CD4-positive, alpha-beta memory T cell (primary cell): Measurements from ENCODE around the gene BAIAP2L1. TPM values are rescaled to one million over a fixed set of nuclear protein-coding genes. Genes with fewer than 3 reads are reported as not detected.

Source experiments
- CTCF ChIA-PET: fragments of 350-600 bp; sonication (Branson Sonifier 250); formaldehyde crosslinking; loops from one replicate; lab custom pipeline; 2021; ENCODE audit warnings: inconsistent platforms; ENCODE audit not compliant: partially characterized antibody; lab: Charles Lee
- POLR2A ChIA-PET: fragments of 350-600 bp; sonication (Branson Sonifier 250); formaldehyde crosslinking; loops from one replicate; lab custom pipeline; 2021; ENCODE audit not compliant: partially characterized antibody; lab: Charles Lee
- DNase-seq, 5 donors: peaks; one replicate each; pipeline versions ENCODE4 v3.0.0 to v3.0.0-alpha.2; 2020 to 2022; ENCODE audit warnings: mixed read lengths in 1 of 5
- H3K27ac ChIP-seq: one replicate; pipeline ENCODE4 v1.7.0; 2013; ENCODE audit warnings: low read depth, low read length
- H3K27me3 ChIP-seq: 2 replicates; pipeline ENCODE4 v1.7.0; 2013; ENCODE audit warnings: mild to moderate bottlenecking, low read length, moderate library complexity; ENCODE audit not compliant: insufficient read depth
- H3K36me3 ChIP-seq: 2 replicates; pipeline ENCODE4 v1.7.0; 2013; ENCODE audit warnings: mild to moderate bottlenecking, low read length, moderate library complexity; ENCODE audit not compliant: insufficient read depth
- H3K4me1 ChIP-seq: 2 replicates; pipeline ENCODE4 v1.7.0; 2013; ENCODE audit warnings: mild to moderate bottlenecking, low read length, moderate library complexity; ENCODE audit not compliant: insufficient read depth
- H3K4me3 ChIP-seq, 2 donors: one replicate each; pipeline ENCODE4 v1.7.0; 2013; ENCODE audit warnings: low read length in 2 of 2, mild to moderate bottlenecking in 1 of 2
- H3K9me3 ChIP-seq, 2 donors: one replicate each; pipeline ENCODE4 v1.7.0; 2013; ENCODE audit warnings: low read length in 2 of 2, control low read depth in 1 of 2; ENCODE audit not compliant: control insufficient read depth in 1 of 2
- H3K27ac Mint-ChIP-seq, 7 donors: one replicate each; pipeline ENCODE4 v1.8.0; 2020 to 2021; ENCODE audit warnings: mixed read lengths in 7 of 7, mild to moderate bottlenecking in 6 of 7, inconsistent platforms in 3 of 7, moderate library complexity in 3 of 7
- H3K27me3 Mint-ChIP-seq, 2 donors: one replicate each; pipeline ENCODE4 v1.8.0; 2020 to 2021; ENCODE audit warnings: mixed read lengths in 2 of 2
- H3K36me3 Mint-ChIP-seq, 2 donors: one replicate each; pipeline ENCODE4 v1.8.0; 2020 to 2021; ENCODE audit warnings: mixed read lengths in 2 of 2, inconsistent platforms in 1 of 2, mild to moderate bottlenecking in 1 of 2
- H3K4me1 Mint-ChIP-seq, 4 donors: one replicate each; pipeline ENCODE4 v1.8.0; 2020 to 2021; ENCODE audit warnings: mixed read lengths in 4 of 4, mild to moderate bottlenecking in 1 of 4
- H3K4me3 Mint-ChIP-seq, 8 donors: one replicate each; pipeline ENCODE4 v1.8.0; 2020 to 2021; ENCODE audit warnings: mixed read lengths in 8 of 8, mild to moderate bottlenecking in 7 of 8, moderate library complexity in 6 of 8, inconsistent platforms in 3 of 8
- H3K9me3 Mint-ChIP-seq, 8 donors: one replicate each; pipeline ENCODE4 v1.8.0; 2020 to 2021; ENCODE audit warnings: mixed read lengths in 8 of 8, mild to moderate bottlenecking in 5 of 8, inconsistent platforms in 3 of 8, moderate library complexity in 1 of 8
- intact Hi-C: fragments of 100-400 bp; cut with micrococcal nuclease; formaldehyde crosslinking; loops from one replicate; pipeline ENCODE4 v1.15.1; 2023
- polyA plus RNA-seq, 2 donors: library from polyadenylated mRNA; unstranded; fragments of 300-500 nt; fragmentation: Illumina TruSeq; gene quantifications; one replicate each; pipeline ENCODE4 v1.2.3, GENCODE V29; 2021
- total RNA-seq, 2 experiments: library from RNA; stranded (reverse); gene quantifications; one replicate each; pipeline ENCODE4 v1.2.3, GENCODE V29; 2021

BAIAP2L1 gene
- total and polyA plus RNA-seq, 4 experiments from 2014 or later: 0.32 to 0.42 (median 0.37) TPM

GRCh38 chr7:98283127-98283886 is 117.6 kb downstream of the BAIAP2L1 start:
- Mint-ChIP-seq H3K36me3 (peaks cover 0 to 6% of the 10 kb centered on the region in 2 donors), H3K4me3 (peak overlapping the region; percentile 78 to 86 (median 83)), H3K4me1 (peaks cover 10 to 44% (median 33%) of the 10 kb centered on the region in 4 donors), H3K9me3 (no peaks in the 10 kb centered on the region), H3K27me3 (no peaks in the 10 kb centered on the region), H3K27ac (peak overlapping the region; percentile 68 to 90 (median 81))
- Histone ChIP-seq H3K27me3 (no peaks in the 10 kb centered on the region), H3K9me3 (no peaks in the 10 kb centered on the region), H3K27ac (no peak overlapping the region), H3K4me1 (peaks cover 43% of the 10 kb centered on the region), H3K4me3 (no peak overlapping the region), H3K36me3 (no peaks in the 10 kb centered on the region)
- CTCF ChIA-PET: interaction anchor here (1.2 kb wide), 1 partner anchor 31 kb away, joined by 3 read pairs; the partner anchor contains the start of gene TECPR1
- no peak for DNase-seq
- POLR2A ChIA-PET: interaction anchor here (1.0 to 4.5 kb wide), 2 partner anchors 32 to 71 kb away, joined by 3 to 71 read pairs; partner anchors contain the start of gene TECPR1
- intact Hi-C loops: loop anchor here (5.0 to 10.0 kb wide), 2 partner anchors 409 to 1166 kb away; partner anchors contain the start of genes ASNS and SDHAF3

GRCh38 chr7:98282703-98283102 is 118.2 kb downstream of the BAIAP2L1 start:
- H3K4me3 Mint-ChIP-seq: peak overlapping the region; percentile 78 to 86 (median 83)
- peaks cover 10 to 44% (median 33%) of the 10 kb centered on the region in 4 donors for H3K4me1 Mint-ChIP-seq
- ChIA-PET POLR2A (interaction anchor here (1.0 to 4.5 kb wide), 2 partner anchors 31 to 71 kb away, joined by 3 to 71 read pairs; partner anchors contain the start of gene TECPR1), CTCF (interaction anchor here (1.2 kb wide), 1 partner anchor 30 kb away, joined by 3 read pairs; the partner anchor contains the start of gene TECPR1)
- no peak for DNase-seq
- H3K36me3 Mint-ChIP-seq: peaks cover 0 to 6% of the 10 kb centered on the region in 2 donors
- H3K9me3 ChIP-seq: no peaks in the 10 kb centered on the region
- H3K4me3 ChIP-seq: peak overlapping the region; percentile 52 to 63
- H3K36me3 ChIP-seq: no peaks in the 10 kb centered on the region
- no peaks in the 10 kb centered on the region for H3K27me3 ChIP-seq
- H3K27ac ChIP-seq: peak overlapping the region; percentile 74
- H3K27ac Mint-ChIP-seq: peak overlapping the region; percentile 68 to 90 (median 81)
- H3K27me3 Mint-ChIP-seq: no peaks in the 10 kb centered on the region
- no peaks in the 10 kb centered on the region for H3K9me3 Mint-ChIP-seq
- intact Hi-C loops: loop anchor here (5.0 to 10.0 kb wide), 2 partner anchors 408 to 1165 kb away; partner anchors contain the start of genes ASNS and SDHAF3
- H3K4me1 ChIP-seq: peaks cover 43% of the 10 kb centered on the region

- Histone ChIP-seq H3K36me3 (no peaks in the 10 kb centered on the region), H3K4me1 (peaks cover 43% of the 10 kb centered on the region), H3K27ac (peak overlapping the region; percentile 74), H3K4me3 (peak overlapping the region; percentile 52 to 63), H3K9me3 (no peaks in the 10 kb centered on the region), H3K27me3 (no peaks in the 10 kb centered on the region)
- intact Hi-C loops: loop anchor here (1.0 to 10.0 kb wide), 6 partner anchors 30 to 1165 kb away; partner anchors contain the start of genes ASNS, SDHAF3, TECPR1 and TRRAP
- DNase-seq: peak in 1 of 5 donors; percentile 55
- Mint-ChIP-seq H3K27ac (peak overlapping the region; percentile 63 to 90 (median 81)), H3K36me3 (peaks cover 0 to 6% of the 10 kb centered on the region in 2 donors), H3K9me3 (no peaks in the 10 kb centered on the region), H3K27me3 (no peaks in the 10 kb centered on the region), H3K4me3 (peak overlapping the region; percentile 78 to 86 (median 83)), H3K4me1 (peaks cover 10 to 40% (median 32%) of the 10 kb centered on the region in 4 donors)
- POLR2A ChIA-PET: interaction anchor here (0.6 to 4.5 kb wide), 4 partner anchors 25 to 174 kb away, joined by 3 to 71 read pairs (median 3); partner anchors contain the start of gene TECPR1
- CTCF ChIA-PET: interaction anchor here (1.2 kb wide), 1 partner anchor 29 kb away, joined by 3 read pairs; the partner anchor contains the start of gene TECPR1
Measured at GRCh38 chr7:98281757-98282606, 118.9 kb downstream of the BAIAP2L1 start.

GRCh38 chr7:98280791-98281756 is 119.8 kb downstream of the BAIAP2L1 start, which contains the start of gene BRI3:
BRI3 (plus strand) TSS chr7:98281686; CDS start chr7:98281796, 110 bp downstream.
- no peaks in the 10 kb centered on the region for H3K36me3 ChIP-seq
- no peaks in the 10 kb centered on the region for H3K9me3 ChIP-seq
- Mint-ChIP-seq H3K27ac (peak within 1 kb of the TSS; percentile 77 to 92 (median 90)), H3K4me1 (peaks cover 10 to 36% (median 27%) of the 10 kb centered on the region in 4 donors), H3K9me3 (no peaks in the 10 kb centered on the region), H3K4me3 (peak within 1 kb of the TSS; percentile 86 to 93 (median 88)), H3K27me3 (no peaks in the 10 kb centered on the region), H3K36me3 (peaks cover 0 to 6% of the 10 kb centered on the region in 2 donors)
- H3K27me3 ChIP-seq: no peaks in the 10 kb centered on the region
- peaks cover 43% of the 10 kb centered on the region for H3K4me1 ChIP-seq
- intact Hi-C loops: loop anchor here (1.0 to 10.0 kb wide), 7 partner anchors 29 to 1164 kb away; partner anchors contain the start of genes ASNS, LMTK2, SDHAF3 and TECPR1
- ChIA-PET CTCF (interaction anchor here (1.6 kb wide), 2 partner anchors 12 to 16 kb away, joined by 4 to 5 read pairs; no protein-coding TSS in a partner anchor), POLR2A (interaction anchor here (0.6 to 4.5 kb wide), 6 partner anchors 15 to 173 kb away, joined by 3 to 71 read pairs (median 3); partner anchors contain the start of gene TECPR1)
- H3K27ac ChIP-seq: peak within 1 kb of the TSS; percentile 74
- peak within 1 kb of the TSS; percentile 73 to 81 for H3K4me3 ChIP-seq
- peak; percentile 82 to 91 (median 84) for DNase-seq

GRCh38 chr7:98280296-98280695 is 120.6 kb downstream of the BAIAP2L1 start:
- intact Hi-C loops: loop anchor here (1.0 to 10.0 kb wide), 4 partner anchors 77 to 1163 kb away; partner anchors contain the start of genes ASNS, LMTK2 and SDHAF3
- Histone ChIP-seq H3K4me1 (peaks cover 40% of the 10 kb centered on the region), H3K36me3 (no peaks in the 10 kb centered on the region), H3K9me3 (no peaks in the 10 kb centered on the region), H3K27me3 (no peaks in the 10 kb centered on the region), H3K27ac (peak overlapping the region; percentile 66), H3K4me3 (peak overlapping the region; percentile 73 to 81)
- ChIA-PET POLR2A (interaction anchor here (0.6 to 4.5 kb wide), 6 partner anchors 9 to 47 kb away, joined by 3 to 71 read pairs (median 3); partner anchors contain the start of gene TECPR1), CTCF (interaction anchor here (1.6 kb wide), 2 partner anchors 12 to 15 kb away, joined by 4 to 5 read pairs; no protein-coding TSS in a partner anchor)
- peaks cover 0 to 6% of the 10 kb centered on the region in 2 donors for H3K36me3 Mint-ChIP-seq
- peak overlapping the region; percentile 75 to 92 (median 84) for H3K27ac Mint-ChIP-seq
- H3K4me1 Mint-ChIP-seq: peaks cover 10 to 35% (median 26%) of the 10 kb centered on the region in 4 donors
- no peaks in the 10 kb centered on the region for H3K9me3 Mint-ChIP-seq
- no peak for DNase-seq
- H3K4me3 Mint-ChIP-seq: peak overlapping the region; percentile 85 to 93 (median 88)
- no peaks in the 10 kb centered on the region for H3K27me3 Mint-ChIP-seq
